HG03280 (cell line): ENCODE results near the gene RUNX2.
A peak's percentile ranks its signal among the peaks of the same experiment; 100 is the strongest.

ENCODE experiments used
- ATAC-seq: cut with Tn5 transposase; IDR thresholded peaks from one replicate; pipeline ENCODE4 v1.9.1; 2021; ENCODE audit warnings: mild to moderate bottlenecking, moderate library complexity; ENCODE audit not compliant: unreplicated experiment

RUNX2 gene

DNA sequence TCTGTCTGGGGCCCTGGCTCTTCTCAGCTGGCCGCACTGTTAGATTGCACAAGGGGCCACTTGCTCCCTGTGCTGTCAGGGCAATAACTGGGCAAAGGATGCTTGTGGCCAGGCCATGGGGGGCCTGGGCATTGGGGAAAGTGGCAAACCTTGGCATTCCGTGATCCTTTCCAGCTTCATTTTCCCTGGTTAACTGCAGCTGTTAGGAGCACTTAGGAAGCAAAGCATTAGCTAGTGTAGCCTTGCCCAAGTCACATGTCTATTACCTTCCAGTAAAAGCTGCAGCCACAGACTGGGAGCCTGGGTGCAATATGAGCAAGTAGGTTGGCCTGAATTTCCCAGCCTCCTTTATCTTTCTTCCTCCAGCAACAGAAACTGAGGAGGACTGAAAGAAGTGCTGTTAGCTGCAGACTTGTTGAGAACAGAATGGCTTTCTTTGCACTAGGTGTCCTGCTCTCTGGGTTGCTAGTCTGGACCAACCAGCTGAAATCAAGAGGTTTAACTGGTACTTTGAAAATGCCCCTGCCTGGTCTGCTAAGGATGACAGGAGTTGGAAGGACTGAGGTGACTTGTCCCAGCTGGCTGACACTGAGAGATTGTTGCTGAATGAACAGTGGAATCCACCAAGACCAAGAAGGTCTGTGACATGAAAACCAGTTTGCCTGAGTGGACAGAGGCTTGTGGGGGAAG lies 361.9 kb downstream of the RUNX2 start:
- no peak for ATAC-seq

DNA sequence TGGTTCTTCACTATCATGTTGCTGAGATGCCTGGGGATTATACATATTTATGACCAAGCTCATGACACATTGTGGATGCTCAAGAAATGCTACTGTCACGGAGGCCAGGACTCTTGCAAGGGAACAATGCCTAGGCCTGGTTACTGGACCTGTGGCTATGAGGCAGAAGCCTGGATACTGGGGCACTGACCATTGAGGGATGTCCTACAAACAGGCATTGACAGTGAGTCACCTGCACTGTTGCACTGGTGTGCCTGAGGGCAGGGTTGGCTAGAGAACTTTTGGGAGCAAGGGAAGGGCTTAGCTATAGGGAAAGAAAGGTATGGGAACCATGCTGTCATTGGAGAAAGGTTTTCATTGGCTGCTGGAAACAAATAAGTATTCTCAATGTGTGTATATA lies 362.7 kb downstream of the RUNX2 start:
- ATAC-seq, result no peak

DNA sequence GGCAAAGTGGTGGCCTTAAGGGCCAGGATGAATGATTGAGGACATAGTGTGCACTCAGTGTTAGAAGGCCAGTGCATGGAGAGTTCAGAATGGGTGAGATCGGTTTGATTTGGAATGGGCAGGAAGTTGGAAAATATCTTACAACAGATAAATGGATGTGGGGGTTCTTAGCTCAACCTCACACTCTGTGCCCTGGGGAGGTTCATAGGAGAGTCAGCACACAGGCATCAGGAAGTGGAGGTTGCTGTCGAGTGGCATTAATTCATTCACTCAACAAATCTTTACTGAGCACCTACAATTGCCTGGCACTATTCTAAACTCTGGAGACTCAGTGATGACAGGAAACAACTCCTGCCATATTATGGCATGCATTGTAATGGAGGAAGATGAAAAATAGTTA lies 363.3 kb downstream of the RUNX2 start:
- no peak for ATAC-seq

DNA sequence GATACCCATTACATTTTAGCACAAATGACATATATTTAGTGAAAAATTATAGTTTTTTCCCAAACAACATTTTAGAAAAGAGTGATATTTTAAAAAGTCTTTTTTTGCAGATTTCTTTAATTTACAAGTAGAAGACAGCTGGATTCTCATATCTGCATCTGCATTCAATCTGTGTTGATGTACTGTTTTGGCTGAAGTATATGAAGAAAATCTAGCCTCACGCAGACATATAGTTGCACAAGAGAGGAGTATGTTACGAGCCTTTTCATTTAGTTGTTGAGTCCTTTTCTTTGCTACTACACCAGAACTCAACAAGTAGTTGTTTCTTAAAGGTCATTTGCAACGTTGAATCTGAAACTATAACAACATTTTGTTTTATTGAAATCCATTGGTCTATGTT lies 363.9 kb downstream of the RUNX2 start:
- ATAC-seq, result no peak

DNA sequence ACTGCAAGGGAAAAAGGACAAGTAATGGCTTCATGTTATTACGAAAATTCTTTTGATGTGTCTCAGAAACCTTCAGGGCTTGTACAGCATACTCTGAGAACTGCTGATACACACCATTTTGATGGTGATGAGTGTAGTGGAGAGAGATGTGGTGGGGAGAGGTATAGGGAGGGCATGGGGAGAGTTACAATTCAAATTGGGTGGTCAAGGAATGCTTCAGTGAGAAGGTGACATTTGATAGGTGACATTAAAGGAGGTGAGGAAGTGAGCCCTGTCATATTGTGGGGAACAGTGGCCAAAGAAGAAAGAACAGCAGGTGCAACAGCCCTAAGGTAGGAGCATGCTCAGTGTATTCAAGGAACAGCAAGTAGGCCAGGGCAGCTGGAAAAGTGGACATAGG lies 368.6 kb downstream of the RUNX2 start:
- no peak for ATAC-seq

DNA sequence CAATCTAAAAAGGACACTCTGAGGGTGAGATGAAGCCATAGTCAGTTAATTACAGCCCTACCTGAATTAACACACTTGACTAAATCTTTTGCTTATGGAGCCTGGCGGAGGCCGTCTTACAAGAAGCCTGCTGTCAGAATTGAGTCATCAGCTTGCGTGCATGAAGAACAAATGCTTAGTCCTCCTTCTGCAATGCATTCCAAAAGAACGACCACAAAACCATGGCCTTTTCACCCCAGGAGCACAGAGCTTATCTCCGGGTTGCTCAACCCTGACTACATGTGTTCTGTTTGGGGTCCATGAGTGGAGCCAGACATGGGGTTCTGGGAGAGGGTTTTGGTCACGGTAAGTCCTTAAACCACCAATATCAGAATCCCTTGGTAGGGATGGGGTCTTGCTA lies 369.5 kb downstream of the RUNX2 start:
- ATAC-seq, result peak; percentile 40

DNA sequence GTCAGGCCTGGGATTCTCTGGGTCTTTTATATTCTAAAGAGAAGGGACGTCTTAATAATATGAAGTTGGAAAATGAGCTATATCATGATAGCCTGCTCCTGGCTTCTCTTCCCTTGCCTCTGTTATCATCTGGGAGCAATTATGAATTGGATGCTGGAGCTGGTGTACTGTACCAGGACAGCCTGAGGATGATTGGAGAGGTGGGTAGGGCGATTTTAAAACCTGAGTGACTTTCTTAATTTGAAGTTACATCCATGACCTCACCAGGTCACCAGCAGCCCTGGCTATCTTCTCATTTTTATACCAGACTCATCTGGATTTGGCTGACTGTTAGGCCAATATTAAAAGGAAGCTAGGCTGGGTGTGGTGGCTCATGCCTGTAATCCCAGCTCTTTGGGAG lies 369.9 kb downstream of the RUNX2 start:
- no peak for ATAC-seq

DNA sequence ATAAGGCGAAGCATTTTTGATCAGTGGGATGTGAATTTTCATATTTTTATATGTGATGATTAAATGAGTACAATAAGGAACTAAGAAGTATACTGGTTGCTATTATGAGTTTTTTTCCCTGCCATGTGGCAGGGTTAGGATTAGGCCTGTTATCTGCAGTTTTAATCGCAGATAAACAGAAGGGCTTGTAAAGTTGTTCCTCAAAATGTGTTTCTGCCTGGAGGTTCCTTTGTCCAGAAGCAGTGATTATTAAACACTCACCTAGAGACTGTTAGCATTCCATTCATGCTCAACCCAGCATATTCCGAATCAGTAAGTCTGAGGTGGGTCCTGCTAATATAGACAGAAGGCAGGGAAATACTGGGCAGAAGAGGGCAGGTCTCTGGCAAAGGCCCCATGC lies 371.5 kb downstream of the RUNX2 start:
- ATAC-seq, result no peak

DNA sequence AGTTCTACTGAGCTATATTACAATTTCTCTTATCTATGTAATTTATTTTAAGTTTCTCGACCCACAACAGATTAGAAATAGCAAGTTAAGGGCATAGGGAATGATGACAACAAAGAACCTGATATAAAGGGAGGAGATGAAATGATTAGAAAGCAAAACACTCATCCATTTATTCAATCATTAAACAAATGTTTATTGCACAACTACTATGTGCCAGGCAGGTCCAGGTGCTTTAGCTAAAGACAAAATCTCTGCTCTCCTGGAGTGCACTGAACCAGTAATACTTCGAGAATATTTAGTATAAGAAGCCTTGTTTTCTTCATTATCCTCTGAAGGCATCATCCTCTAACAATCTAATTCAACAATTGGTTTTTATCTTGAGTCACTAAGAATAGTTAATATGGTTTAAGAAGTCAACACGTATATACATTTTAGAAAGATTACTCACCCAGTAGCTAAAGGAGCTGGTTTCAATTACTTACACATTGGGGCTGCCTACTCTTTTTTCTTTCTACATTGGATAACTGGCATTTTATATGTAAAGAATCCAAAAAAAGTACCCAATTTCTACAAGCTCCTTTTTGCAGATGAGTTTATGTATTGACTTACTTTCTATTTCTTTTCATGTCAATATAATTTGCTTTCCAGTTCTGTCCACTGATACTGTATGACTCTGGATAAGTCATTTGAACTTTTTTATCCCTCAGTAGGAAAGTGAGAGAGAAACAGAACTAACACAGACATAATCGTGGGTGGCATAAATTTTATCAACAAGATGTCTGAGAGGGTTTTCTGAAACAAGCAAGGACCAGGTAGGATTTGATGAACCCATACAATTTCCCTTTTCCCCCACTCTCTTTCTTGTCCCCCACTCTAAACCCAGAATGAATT lies 375.0 kb downstream of the RUNX2 start:
- no peak for ATAC-seq

DNA sequence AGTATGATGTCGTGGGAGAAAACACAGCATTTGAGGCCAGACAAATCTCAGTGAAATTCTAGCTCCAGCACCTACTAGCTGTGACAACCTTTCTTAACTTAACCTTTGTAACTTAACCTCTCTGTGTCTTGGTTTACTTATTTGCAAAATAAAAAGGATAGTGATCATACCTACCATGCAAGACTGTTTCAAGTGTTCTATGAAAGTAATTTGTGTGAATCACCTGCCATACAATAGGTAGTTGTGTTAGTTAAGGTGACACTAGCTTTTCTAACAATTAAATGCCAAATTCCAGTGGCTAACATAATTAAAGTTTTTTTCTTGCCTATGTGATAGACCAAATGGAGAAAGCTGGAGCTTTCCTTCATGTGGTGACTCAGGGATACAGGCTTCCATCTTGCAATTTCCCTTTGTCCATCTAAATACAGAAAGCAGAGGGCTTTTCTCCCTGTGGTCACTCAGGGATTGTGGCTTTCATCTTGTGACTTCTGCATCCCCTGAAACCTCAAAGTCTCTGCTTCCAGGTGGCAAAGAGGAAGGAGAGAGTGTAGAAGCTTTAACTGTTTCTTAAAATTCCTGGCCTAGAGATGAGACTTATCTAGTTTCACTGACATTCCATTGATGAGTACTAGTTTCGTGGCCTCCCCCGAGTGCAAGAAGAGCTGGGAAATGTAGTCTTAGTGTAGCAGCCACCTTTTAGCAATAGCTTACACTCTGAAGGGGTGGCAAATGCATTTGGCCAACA lies 376.1 kb downstream of the RUNX2 start:
- no peak for ATAC-seq

DNA sequence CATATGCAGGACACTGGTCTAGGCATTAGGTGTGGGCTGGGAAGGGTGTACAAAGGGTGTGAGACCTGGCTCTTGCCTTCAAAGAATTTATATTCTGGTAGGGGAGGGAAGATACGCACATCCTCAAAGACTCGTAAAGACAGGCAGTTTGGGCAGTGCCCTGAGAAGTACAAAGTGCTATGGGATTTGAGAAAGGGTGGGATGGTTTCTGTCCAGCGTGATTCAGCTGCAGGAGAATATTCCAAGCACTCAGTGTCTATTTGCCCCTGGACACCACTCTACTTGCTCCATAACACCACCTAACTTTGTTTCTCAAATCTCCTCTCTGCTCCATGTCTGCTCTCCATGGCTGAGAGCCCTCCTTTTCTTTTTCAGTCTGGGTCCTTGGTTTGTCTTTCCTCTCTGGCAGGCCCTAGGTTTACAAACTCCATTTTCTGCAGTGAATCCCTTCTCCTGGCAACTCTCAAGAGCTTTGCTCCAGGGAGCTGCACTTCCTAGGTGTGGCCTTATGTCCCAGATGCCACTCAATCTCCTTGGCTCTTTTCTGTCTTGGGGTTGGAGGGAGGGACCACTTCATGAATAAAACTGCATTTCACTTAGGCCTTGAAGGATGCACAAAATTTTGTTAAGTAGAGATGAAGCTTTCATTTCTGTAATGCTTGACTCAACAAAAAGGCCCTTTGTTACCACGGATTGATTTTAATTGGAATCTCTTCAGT lies 377.2 kb downstream of the RUNX2 start:
- no peak for ATAC-seq

DNA sequence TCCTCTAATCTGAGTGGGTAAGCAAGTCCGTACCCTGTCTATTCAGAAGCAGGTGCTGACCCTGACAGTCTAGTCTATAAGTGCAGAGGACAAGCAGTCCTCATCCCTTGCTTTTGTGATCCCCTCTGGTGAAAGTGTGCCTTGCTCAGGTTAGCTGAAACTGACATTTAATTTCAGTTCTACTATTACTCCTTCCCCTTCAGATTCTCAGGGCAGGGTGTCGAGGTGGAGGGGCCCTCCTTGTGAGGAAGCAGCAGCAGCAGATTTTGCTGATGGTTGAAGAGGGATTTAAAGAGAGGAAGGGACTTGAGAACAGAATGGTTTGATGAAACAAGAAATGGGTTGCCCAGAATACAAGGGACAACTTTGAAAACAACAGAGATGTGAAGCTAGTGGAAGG lies 378.2 kb downstream of the RUNX2 start:
- peak; percentile 30 for ATAC-seq

DNA sequence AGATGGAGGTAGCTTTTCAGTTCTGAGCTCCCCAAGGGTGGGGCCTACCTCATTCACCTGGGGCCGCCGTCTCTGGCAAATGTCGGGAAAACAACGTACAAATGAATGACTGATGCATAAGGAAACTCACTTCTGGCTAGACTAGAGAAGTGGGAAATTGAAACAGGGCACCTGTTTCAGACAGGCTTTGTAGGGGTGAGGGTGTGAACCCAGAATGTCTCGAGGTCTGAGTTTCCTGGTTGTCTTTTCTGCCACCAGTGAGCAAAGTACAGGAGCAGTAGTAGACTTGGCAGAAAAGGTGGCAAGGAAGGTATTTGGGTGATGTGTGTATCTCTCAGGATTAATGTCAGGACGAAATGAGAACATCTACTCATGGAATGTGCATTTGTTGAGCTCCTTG lies 379.0 kb downstream of the RUNX2 start:
- no peak for ATAC-seq

DNA sequence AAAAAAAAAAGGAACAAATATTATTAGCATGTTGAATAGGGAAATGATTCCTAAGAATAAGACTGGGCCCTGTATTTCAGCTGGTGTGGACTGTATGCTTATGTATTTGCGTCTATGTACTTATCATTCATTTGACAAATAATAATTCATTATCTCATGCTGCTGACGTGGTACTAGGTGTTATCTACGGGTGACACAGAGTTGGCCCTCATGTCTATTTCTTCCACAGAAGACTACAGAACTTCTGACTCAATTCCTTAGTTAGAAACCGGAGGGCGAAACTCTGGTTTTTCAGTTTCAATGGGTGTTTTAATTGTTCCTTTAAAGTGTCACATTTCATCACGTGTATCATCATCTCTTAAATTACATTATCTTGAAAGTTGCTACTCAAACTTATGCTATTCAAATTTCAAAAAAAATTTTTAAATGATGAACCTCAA lies 381.7 kb downstream of the RUNX2 start:
- peak; percentile 68 for ATAC-seq

DNA sequence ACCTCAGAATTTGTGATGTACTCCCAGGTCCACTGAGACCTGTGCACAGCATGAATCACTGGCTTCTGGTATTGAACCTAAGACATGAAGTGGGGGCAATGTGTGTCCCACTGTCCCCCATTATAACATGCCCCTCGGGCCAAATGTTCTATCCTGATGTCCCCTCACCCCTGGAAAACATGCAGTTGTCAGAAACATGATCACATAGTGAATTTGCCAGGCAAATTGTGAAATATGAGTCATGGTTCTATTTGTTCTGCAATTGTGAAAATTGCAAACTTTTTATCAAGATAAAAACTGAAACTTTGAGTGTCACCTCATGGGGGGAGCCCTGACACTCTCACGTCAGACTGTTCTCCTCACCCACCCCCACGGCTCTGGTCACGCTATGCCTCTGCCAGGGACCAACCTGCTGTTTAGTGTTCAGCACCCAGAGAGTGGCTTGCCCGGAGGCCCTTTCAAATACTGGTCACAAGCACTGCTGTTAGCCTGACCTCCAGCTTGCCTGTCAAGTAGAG lies 382.2 kb downstream of the RUNX2 start:
- peak; percentile 75 for ATAC-seq

DNA sequence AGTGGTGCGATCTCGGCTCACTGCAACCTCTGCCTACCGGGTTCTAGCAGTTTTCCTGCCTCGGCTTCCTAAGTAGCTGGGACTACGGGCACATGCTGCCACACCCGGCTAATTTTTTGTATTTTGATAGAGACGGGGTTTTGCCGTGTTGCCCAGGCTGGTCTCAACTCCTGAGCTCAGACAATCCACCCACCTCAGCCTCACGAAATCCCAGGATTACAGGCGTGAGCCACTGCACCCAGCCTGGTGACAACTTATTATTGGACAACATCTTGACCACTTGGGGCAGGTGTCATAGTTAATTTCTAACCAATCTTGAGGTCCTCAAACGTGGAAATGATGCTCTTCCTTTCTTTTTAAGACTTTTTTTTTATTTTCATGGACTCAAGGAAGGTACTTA lies 383.9 kb downstream of the RUNX2 start:
- no peak for ATAC-seq

DNA sequence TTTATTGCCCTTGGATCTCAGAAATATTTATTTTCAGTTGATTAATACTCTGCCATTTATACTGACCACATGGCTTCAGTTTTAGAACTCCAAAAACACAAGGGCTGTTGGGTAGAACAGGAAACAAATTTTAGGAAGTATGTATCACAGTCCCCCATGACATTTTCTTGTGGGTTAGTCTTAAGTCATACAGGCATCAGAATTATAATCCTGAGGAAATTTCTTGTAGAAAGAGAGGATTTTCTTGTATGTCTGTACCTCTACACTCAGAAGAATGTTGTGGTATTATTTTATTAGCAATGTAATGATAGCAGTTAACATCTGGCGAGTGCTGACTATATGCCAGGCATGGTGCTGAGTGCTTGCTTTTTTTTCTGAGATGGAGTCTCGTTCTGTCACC lies 384.7 kb downstream of the RUNX2 start:
- no peak for ATAC-seq
